Mucosa of rectum (tissue), 2 donors: ENCODE measurements around the gene FOXK1.

Source experiments
- H3K27ac ChIP-seq, 2 donors: one replicate each; pipeline ENCODE4 v1.7.0; 2013; ENCODE audit warnings: inconsistent platforms in 2 of 2, low read depth in 2 of 2, low read length in 2 of 2
- H3K27me3 ChIP-seq, 2 donors: one replicate each; pipeline ENCODE4 v1.7.0; 2013; ENCODE audit warnings: low read length in 2 of 2; ENCODE audit not compliant: control insufficient read depth in 2 of 2, insufficient read depth in 2 of 2
- H3K36me3 ChIP-seq, 2 donors: one replicate each; pipeline ENCODE4 v1.7.0; 2013; ENCODE audit warnings: low read length in 2 of 2; ENCODE audit not compliant: control insufficient read depth in 2 of 2, insufficient read depth in 2 of 2
- H3K4me1 ChIP-seq, 2 donors: one replicate each; pipeline ENCODE4 v1.7.0; 2013; ENCODE audit warnings: low read length in 2 of 2, mild to moderate bottlenecking in 1 of 2; ENCODE audit not compliant: control insufficient read depth in 2 of 2, insufficient read depth in 2 of 2
- H3K4me3 ChIP-seq, 2 donors: one replicate each; pipeline ENCODE4 v1.7.0; 2013; ENCODE audit warnings: low read length in 2 of 2
- H3K9ac ChIP-seq, 2 donors: one replicate each; pipeline ENCODE4 v1.7.0; 2013; ENCODE audit warnings: low read length in 2 of 2, low read depth in 1 of 2, mild to moderate bottlenecking in 1 of 2
- H3K9me3 ChIP-seq, 2 donors: one replicate each; pipeline ENCODE4 v1.7.0; 2013; ENCODE audit warnings: low read length in 2 of 2; ENCODE audit not compliant: control insufficient read depth in 2 of 2
- donor health status: healthy.
- donor health status: Normal muscosa, but diverticular disease.

The FOXK1 gene

GRCh38 chr7:4739528-4739992, 57.5 kb downstream of the FOXK1 start:
- Histone ChIP-seq H3K4me1 (peaks cover 26 to 27% of the 10 kb centered on the region in 2 donors), H3K27ac (peak overlapping the region in 1 of 2 donors; percentile 24), H3K36me3 (peaks cover 2 to 10% of the 10 kb centered on the region in 2 donors), H3K27me3 (no peaks in the 10 kb centered on the region), H3K4me3 (peak overlapping the region in 1 of 2 donors; percentile 27), H3K9ac (peak overlapping the region in 1 of 2 donors; percentile 19), H3K9me3 (no peaks in the 10 kb centered on the region)

- peaks cover 32 to 34% of the 10 kb centered on the region in 2 donors for H3K4me1 ChIP-seq
- no peak overlapping the region for H3K4me3 ChIP-seq
- peaks cover 2 to 10% of the 10 kb centered on the region in 2 donors for H3K36me3 ChIP-seq
- no peak overlapping the region for H3K27ac ChIP-seq
- H3K9me3 ChIP-seq = no peaks in the 10 kb centered on the region
- H3K27me3 ChIP-seq = no peaks in the 10 kb centered on the region
- H3K9ac ChIP-seq = no peak overlapping the region
These were observed 58.7 kb downstream of the FOXK1 start for GRCh38 chr7:4740796-4741195.

DNA sequence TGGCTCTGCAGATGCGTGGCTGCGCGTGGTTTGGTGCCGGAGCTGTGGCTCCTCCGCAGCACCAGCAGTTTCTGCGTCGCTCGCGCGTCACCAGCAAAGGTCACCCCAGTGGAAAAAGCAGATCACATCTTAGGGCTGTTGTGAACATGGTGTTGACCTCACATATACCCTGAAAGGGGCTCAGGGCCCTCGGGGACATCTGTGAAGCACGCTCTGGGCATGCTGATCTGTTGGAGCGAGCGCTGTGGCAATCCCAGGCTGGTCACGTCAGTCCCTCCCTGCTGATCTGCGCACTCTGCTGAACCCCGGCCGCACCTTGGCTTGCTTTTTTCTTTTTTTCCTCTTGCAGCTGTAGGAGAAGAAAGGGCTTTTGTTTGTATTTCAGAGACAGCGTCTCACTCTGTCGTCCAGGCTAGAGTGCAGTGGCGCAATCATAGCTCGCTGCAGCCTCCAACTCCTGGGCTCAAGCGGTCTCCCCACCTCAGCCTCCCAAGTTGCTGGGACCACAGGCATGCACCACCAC, 60.0 kb downstream of the FOXK1 start:
- H3K36me3 ChIP-seq = peaks cover 2 to 10% of the 10 kb centered on the region in 2 donors
- H3K9me3 ChIP-seq = no peaks in the 10 kb centered on the region
- peak overlapping the region; percentile 96 to 98 for H3K27ac ChIP-seq
- H3K4me1 ChIP-seq = peaks cover 40 to 45% of the 10 kb centered on the region in 2 donors
- H3K4me3 ChIP-seq = no peak overlapping the region
- H3K9ac ChIP-seq = peak overlapping the region in 1 of 2 donors; percentile 45
- no peaks in the 10 kb centered on the region for H3K27me3 ChIP-seq

DNA sequence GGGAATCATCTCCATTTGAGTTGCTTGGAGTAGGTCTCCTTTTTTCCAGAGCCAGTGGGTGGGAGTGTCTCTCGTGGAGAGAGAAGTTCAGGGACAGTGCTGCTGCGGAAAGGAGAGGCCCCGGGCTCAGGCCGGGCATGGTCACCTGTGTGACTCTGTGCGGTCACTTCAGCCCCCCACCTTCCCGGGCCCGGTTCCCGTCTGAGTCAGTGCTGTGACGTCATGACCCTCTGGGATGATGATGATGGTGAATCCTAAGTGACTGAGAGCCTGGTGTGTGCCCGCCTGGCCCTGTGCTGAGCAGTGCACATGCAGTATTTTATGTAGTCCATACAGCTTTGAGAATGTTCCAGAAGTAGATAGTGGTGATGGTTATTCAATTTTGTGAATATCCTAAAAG, 60.8 kb downstream of the FOXK1 start:
- H3K4me1 ChIP-seq = peaks cover 41 to 50% of the 10 kb centered on the region in 2 donors
- H3K27ac ChIP-seq = peak overlapping the region; percentile 96 to 98
- peaks cover 2 to 12% of the 10 kb centered on the region in 2 donors for H3K36me3 ChIP-seq
- H3K27me3 ChIP-seq = no peaks in the 10 kb centered on the region
- H3K9ac ChIP-seq = peak overlapping the region in 1 of 2 donors; percentile 44
- H3K4me3 ChIP-seq = no peak overlapping the region
- H3K9me3 ChIP-seq = no peaks in the 10 kb centered on the region

DNA sequence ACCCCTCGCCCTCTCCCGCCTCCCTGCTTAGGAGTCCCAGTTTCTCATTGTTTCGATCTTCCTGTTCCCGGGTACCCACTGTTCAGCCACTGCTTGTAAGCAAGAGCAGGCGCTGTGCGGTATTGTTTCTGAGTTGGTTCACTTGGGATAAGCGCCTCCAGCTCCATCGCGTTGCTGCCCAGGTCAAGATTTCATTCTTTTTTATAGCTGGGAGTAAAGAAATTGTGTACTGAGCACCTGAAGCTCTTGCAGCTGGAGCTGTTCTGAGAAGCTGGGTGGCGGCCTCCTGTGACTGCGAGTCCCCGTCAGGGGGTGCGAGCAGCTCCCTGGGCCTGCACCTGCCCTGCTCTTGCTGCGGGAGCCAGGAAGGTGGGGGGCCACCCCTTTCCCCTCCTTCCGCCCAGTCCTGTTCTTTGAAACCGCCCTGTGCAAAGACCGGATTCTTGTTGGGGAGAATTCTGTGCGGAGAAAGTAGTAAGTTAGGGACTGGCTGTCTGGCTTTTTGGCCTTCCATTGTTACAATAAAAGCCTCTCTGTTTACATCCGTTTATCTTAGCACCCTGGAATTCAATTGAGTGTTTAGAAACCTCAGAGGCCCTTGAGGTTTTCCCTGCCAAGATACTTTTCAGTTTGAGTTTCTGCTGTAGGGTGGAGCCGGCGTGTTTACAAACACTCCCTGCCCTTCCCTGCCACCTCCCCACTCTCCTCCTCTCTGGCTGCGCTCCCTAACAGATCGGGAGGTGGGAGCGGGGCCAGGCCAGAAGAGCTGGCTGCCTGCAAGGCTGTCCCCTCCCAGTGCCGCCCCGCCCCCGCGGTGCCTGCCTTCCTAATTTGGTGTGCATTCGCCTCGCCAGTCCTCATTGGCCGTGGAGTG, 62.5 kb downstream of the FOXK1 start:
- no peaks in the 10 kb centered on the region for H3K9me3 ChIP-seq
- peak overlapping the region; percentile 80 to 83 for H3K9ac ChIP-seq
- H3K27ac ChIP-seq = peak overlapping the region; percentile 96 to 98
- peak overlapping the region; percentile 53 to 63 for H3K4me3 ChIP-seq
- peaks cover 41 to 52% of the 10 kb centered on the region in 2 donors for H3K4me1 ChIP-seq
- peaks cover 2 to 12% of the 10 kb centered on the region in 2 donors for H3K36me3 ChIP-seq
- H3K27me3 ChIP-seq = no peaks in the 10 kb centered on the region

GRCh38 chr7:4745265-4745919, 63.3 kb downstream of the FOXK1 start:
- Histone ChIP-seq H3K27me3 (no peaks in the 10 kb centered on the region), H3K9ac (peak overlapping the region; percentile 17 to 76), H3K4me1 (peaks cover 41 to 52% of the 10 kb centered on the region in 2 donors), H3K27ac (peak overlapping the region; percentile 96 to 98), H3K4me3 (peak overlapping the region; percentile 61 to 65), H3K36me3 (peaks cover 2 to 12% of the 10 kb centered on the region in 2 donors), H3K9me3 (no peaks in the 10 kb centered on the region)

DNA sequence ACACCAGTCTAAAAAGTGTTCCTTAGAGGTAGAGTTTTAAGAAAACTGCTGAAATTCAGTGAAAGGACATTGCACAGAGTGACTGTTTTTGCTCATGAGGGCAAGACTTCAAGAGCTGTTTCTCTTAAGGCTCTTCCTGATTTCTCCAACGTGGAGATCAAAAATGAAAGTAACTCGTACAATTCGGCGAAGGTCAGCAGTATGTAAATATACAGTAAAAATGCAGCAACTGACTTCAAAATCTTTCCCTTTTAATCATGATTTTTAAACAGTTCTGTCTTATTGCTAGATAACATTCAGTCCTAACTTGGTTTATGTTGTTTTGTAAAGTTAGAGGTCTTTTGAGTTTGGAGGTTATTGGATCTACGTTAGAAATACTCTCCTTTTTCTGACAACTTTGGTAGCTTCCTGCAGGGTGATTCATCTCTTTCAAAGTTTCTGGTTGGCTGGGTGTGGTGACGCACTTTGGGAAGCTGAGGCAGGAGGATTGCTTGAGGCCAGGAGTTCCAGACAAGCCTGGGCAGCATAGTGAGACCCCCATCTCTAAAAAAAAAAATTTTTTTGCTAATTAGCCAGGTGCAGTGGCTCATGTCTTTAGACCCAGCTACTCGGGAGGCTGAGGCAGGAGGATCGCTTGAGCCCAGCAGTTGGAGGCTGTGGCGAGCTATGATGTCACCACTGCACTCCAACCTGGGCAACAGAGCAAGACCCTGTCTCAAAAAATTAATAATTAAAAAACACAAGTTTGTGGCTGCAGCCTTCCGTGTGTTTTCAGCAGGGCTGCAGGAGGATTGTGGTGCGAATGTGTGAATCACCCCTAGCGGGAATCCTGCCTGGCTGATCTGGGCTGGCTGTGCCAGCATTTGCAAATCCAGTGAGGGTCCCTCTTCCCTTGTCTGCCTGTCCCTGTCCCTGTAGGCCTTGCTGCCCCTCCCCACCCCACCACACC, 64.2 kb downstream of the FOXK1 start:
- no peaks in the 10 kb centered on the region for H3K27me3 ChIP-seq
- H3K4me1 ChIP-seq = peaks cover 41 to 52% of the 10 kb centered on the region in 2 donors
- H3K36me3 ChIP-seq = peaks cover 0 to 12% of the 10 kb centered on the region in 2 donors
- peak overlapping the region; percentile 17 to 76 for H3K9ac ChIP-seq
- H3K27ac ChIP-seq = peak overlapping the region; percentile 96 to 98
- H3K4me3 ChIP-seq = peak overlapping the region; percentile 61 to 65
- no peaks in the 10 kb centered on the region for H3K9me3 ChIP-seq

DNA sequence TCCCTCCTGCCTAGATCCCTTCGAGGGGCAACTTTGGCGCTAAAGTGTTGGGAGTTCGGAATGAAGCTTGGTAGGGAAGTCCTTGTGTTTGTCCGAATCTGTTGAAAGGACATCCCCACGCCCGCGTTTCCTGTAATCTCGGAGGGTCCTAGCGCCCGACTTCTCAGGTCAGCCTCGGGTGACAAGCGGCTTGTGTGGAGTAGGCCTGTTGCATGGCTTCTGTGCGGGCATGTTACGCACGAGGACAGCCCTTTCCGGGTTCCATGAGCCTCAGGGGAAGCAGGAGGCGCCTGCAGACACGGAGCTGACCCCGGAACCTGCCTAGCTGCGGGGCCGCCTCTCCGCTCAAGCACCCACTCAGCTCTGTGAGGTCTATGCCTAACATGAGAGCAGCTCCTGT, 64.9 kb downstream of the FOXK1 start:
- peak overlapping the region; percentile 96 to 98 for H3K27ac ChIP-seq
- H3K9me3 ChIP-seq = no peaks in the 10 kb centered on the region
- no peaks in the 10 kb centered on the region for H3K27me3 ChIP-seq
- H3K36me3 ChIP-seq = peaks cover 0 to 12% of the 10 kb centered on the region in 2 donors
- peaks cover 39 to 47% of the 10 kb centered on the region in 2 donors for H3K4me1 ChIP-seq
- peak overlapping the region; percentile 5 to 76 for H3K9ac ChIP-seq
- H3K4me3 ChIP-seq = no peak overlapping the region

- no peak overlapping the region for H3K4me3 ChIP-seq
- H3K9me3 ChIP-seq = no peaks in the 10 kb centered on the region
- peaks cover 0 to 9% of the 10 kb centered on the region in 2 donors for H3K36me3 ChIP-seq
- no peaks in the 10 kb centered on the region for H3K27me3 ChIP-seq
- peak overlapping the region in 1 of 2 donors; percentile 61 for H3K27ac ChIP-seq
- peak overlapping the region in 1 of 2 donors; percentile 26 for H3K9ac ChIP-seq
- peaks cover 32 to 43% of the 10 kb centered on the region in 2 donors for H3K4me1 ChIP-seq
These were observed 65.7 kb downstream of the FOXK1 start for GRCh38 chr7:4747746-4748145.
